ENCODE measurements around the gene PDE3A. TPM values are rescaled to one million over a fixed set of nuclear protein-coding genes. Genes with fewer than 3 reads are reported as not detected.

The PDE3A gene
- total and polyA plus RNA-seq, 2 of the 4 experiments (the other 2 are of a cell fraction): 0.09 to 0.18 TPM

GRCh38 chr12:20426191-20426590 is 57.9 kb downstream of the PDE3A start:
- H2BK5ac ChIP-seq (ENCODE audit: low read depth, low read length, poor library complexity, severe bottlenecking): no peak overlapping the region
- H2AK9ac ChIP-seq (replicated peaks; ENCODE audit: low read depth, low read length, poor library complexity): no peak overlapping the region
- no peak overlapping the region for H3K9ac ChIP-seq (ENCODE audit: low read depth, low read length)
- H3K4me3 ChIP-seq (ENCODE audit: insufficient read depth, low read depth, low read length): no peak overlapping the region
- BruUV-seq (replicated peaks): no TSS peak
- H2BK20ac ChIP-seq (ENCODE audit: low read depth, low read length): no peak overlapping the region
- no peaks in the 10 kb centered on the region for H3K36me3 ChIP-seq (ENCODE audit: control insufficient read depth, insufficient read depth, low read length)
- no peak for DNase-seq
- H3K56ac ChIP-seq (ENCODE audit: extremely low read depth, insufficient read depth, low read length): no peak overlapping the region
- no peak overlapping the region for H4K91ac ChIP-seq (ENCODE audit: insufficient read depth, low read depth, low read length)
- no peak for TF ChIP-seq USF2 (IDR thresholded peaks at IDR 0.05; ENCODE audit: low read depth, low read length)
- TF ChIP-seq RAD21 (IDR thresholded peaks at IDR 0.05; ENCODE audit: low read length): no peak
- no peak for TF ChIP-seq MAZ (IDR thresholded peaks at IDR 0.05; ENCODE audit: borderline replicate concordance, low read depth, low read length)
- TF ChIP-seq CHD1 (IDR thresholded peaks at IDR 0.05; ENCODE audit: low read depth, low read length): no peak
- TF ChIP-seq BHLHE40 (IDR thresholded peaks at IDR 0.05; ENCODE audit: low read depth, low read length): no peak
- TF ChIP-seq NFE2L2 (IDR thresholded peaks at IDR 0.05; ENCODE audit: low read depth, low read length): no peak
- no peak for TF ChIP-seq RCOR1 (IDR thresholded peaks at IDR 0.05; ENCODE audit: insufficient replicate concordance, low read length)
- no peak for TF ChIP-seq CEBPB (IDR thresholded peaks at IDR 0.05; ENCODE audit: low read depth, low read length)
- TF ChIP-seq CTCF (conservative IDR thresholded peaks at IDR 0.05; ENCODE audit: low read depth, low read length): no peak
- TF ChIP-seq RFX5 (IDR thresholded peaks at IDR 0.05; ENCODE audit: low read depth, low read length): no peak
- TF ChIP-seq FOS (IDR thresholded peaks at IDR 0.05; ENCODE audit: low read depth, low read length): no peak
- H3K9me3 ChIP-seq (ENCODE audit: control insufficient read depth, insufficient read depth, low read length): no peaks in the 10 kb centered on the region
- POLR2A ChIA-PET (ENCODE audit: unreplicated experiment): no interaction called here
- no peak overlapping the region for H3K18ac ChIP-seq (ENCODE audit: low read depth, low read length)
- in situ Hi-C loops (cut with MboI; ENCODE audit: low sequenced_read_pairs) (no loop called here), dilution Hi-C loops (cut with HindIII; ENCODE audit: low sequenced_read_pairs, unreplicated experiment) (no loop called here), intact Hi-C loops (cut with micrococcal nuclease) (no loop called here)
- H3K14ac ChIP-seq (replicated peaks; ENCODE audit: low read depth, low read length): no peak overlapping the region
- no peaks in the 10 kb centered on the region for H4K20me1 ChIP-seq (ENCODE audit: insufficient read depth, low read length)
- WGBS, 2 experiments (ENCODE audit: extremely low coverage in 2 of 2, insufficient read length in 1 of 2): no CpG with 5 or more reads among the region's 5 CpGs
- H3K27ac ChIP-seq (ENCODE audit: insufficient read depth, low read length): no peak overlapping the region
- H3K23ac ChIP-seq (ENCODE audit: low read depth, low read length): no peak overlapping the region
- CTCF ChIA-PET: no interaction called here
- no peak overlapping the region for H3K4me2 ChIP-seq (ENCODE audit: low read depth, low read length)
- no peak overlapping the region for H2BK120ac ChIP-seq (ENCODE audit: low read depth, low read length)
- no peak overlapping the region for H2AK5ac ChIP-seq (ENCODE audit: low read depth, low read length)
- no peak overlapping the region for H4K5ac ChIP-seq (ENCODE audit: low read depth, low read length)
- H3K9me1 ChIP-seq (ENCODE audit: insufficient read depth, low read length): no peaks in the 10 kb centered on the region
- H3K4ac ChIP-seq (ENCODE audit: low read depth, low read length): no peak overlapping the region
- no peak overlapping the region for H4K8ac ChIP-seq (ENCODE audit: low read depth in 2 of 2, low read length in 2 of 2)
- no peaks in the 10 kb centered on the region for H3K27me3 ChIP-seq (ENCODE audit: control insufficient read depth, insufficient read depth, low read length)
- H3K4me1 ChIP-seq (ENCODE audit: control insufficient read depth, insufficient read depth, low read length): peaks cover 2% of the 10 kb centered on the region
- H2BK15ac ChIP-seq (ENCODE audit: low read depth, low read length): no peak overlapping the region
- H3K79me1 ChIP-seq (ENCODE audit: low read depth in 1 of 2, low read length in 2 of 2): no peaks in the 10 kb centered on the region
- ATAC-seq (ENCODE audit: low read depth): no peak
- H2AFZ ChIP-seq (replicated peaks; ENCODE audit: low read length, poor library complexity): no peak overlapping the region

All from IMR-90 (cell line).